PFSK-1 (cell line): ENCODE data around the gene CENPS.

Experiments used
- FOXP2 ChIP-seq: optimal IDR thresholded peaks from 2 replicates; pipeline ENCODE3; 2011; ENCODE audit warnings: borderline replicate concordance, control low read depth, inconsistent platforms; ENCODE audit not compliant: insufficient read depth; ENCODE audit errors: extremely low read length, extremely low read depth
- POLR2AphosphoS5 ChIP-seq: IDR thresholded peaks from 2 replicates; pipeline ENCODE4 v1.6.1; 2012; ENCODE audit warnings: low read depth, mild to moderate bottlenecking, control low read depth, low read length, moderate library complexity
- SIN3A ChIP-seq: IDR thresholded peaks from 2 replicates; pipeline ENCODE4 v1.6.1; 2012; ENCODE audit warnings: mild to moderate bottlenecking, low read length, moderate library complexity, borderline replicate concordance; ENCODE audit not compliant: insufficient read depth
- TAF1 ChIP-seq: IDR thresholded peaks from 2 replicates; pipeline ENCODE4 v1.6.1; 2012; ENCODE audit warnings: low read length, control low read depth, borderline replicate concordance; ENCODE audit not compliant: insufficient read depth
- TF ChIP-seq, protein P1 (sequence below), 2 experiments: IDR thresholded peaks; 2 replicates each; pipeline versions ENCODE4 v1.6.1 to v1.8.0; 2011 to 2012; ENCODE audit warnings: low read depth in 2 of 2, low read length in 2 of 2, control low read depth in 1 of 2, inconsistent platforms in 1 of 2, mild to moderate bottlenecking in 1 of 2, moderate library complexity in 1 of 2; ENCODE audit not compliant: insufficient read depth in 1 of 2

The CENPS gene

DNA sequence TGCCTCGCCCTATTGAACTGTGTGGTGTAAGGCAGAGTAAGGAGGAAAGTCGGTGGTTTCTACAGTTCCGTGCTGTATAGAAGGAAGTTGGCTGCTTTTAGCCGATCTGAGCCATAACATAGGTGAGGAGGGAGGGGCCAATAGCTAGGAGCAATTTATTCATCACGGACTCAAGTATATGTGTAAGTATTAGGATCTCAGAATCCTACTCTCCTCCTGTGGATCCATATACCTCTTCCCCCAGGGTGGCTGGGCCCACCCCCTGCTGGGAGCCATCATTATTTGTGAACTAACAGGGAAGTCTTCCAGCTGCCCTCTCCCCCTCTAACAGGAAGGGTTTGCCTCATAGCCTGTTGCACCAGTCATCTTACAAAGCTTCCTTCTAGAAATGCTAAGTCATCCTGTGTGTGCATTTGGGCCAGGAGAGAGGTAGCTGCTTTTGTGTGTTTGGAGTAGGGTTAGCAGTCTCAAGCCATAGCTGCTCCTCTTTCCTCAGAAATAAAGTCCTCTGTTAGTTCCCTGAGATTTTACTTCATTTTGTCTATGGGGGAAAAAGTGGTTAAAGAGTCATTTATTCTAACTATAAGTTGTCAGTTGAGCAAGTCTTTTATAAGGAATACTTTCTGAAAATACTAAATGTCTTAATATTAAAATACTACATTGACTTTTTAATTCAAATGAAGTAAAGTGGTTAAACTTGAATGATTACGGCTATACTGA is 14.9 kb upstream of the CENPS start:
- TF ChIP-seq FOXP2 (no peak), POLR2AphosphoS5 (no peak), SIN3A (no peak), TAF1 (no peak)
- TF ChIP-seq, protein P1, sequence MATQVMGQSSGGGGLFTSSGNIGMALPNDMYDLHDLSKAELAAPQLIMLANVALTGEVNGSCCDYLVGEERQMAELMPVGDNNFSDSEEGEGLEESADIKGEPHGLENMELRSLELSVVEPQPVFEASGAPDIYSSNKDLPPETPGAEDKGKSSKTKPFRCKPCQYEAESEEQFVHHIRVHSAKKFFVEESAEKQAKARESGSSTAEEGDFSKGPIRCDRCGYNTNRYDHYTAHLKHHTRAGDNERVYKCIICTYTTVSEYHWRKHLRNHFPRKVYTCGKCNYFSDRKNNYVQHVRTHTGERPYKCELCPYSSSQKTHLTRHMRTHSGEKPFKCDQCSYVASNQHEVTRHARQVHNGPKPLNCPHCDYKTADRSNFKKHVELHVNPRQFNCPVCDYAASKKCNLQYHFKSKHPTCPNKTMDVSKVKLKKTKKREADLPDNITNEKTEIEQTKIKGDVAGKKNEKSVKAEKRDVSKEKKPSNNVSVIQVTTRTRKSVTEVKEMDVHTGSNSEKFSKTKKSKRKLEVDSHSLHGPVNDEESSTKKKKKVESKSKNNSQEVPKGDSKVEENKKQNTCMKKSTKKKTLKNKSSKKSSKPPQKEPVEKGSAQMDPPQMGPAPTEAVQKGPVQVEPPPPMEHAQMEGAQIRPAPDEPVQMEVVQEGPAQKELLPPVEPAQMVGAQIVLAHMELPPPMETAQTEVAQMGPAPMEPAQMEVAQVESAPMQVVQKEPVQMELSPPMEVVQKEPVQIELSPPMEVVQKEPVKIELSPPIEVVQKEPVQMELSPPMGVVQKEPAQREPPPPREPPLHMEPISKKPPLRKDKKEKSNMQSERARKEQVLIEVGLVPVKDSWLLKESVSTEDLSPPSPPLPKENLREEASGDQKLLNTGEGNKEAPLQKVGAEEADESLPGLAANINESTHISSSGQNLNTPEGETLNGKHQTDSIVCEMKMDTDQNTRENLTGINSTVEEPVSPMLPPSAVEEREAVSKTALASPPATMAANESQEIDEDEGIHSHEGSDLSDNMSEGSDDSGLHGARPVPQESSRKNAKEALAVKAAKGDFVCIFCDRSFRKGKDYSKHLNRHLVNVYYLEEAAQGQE (IDR thresholded peaks at IDR 0.05; ENCODE audit: insufficient read depth in 1 of 2, low read depth in 2 of 2, low read length in 2 of 2), result no peak

DNA sequence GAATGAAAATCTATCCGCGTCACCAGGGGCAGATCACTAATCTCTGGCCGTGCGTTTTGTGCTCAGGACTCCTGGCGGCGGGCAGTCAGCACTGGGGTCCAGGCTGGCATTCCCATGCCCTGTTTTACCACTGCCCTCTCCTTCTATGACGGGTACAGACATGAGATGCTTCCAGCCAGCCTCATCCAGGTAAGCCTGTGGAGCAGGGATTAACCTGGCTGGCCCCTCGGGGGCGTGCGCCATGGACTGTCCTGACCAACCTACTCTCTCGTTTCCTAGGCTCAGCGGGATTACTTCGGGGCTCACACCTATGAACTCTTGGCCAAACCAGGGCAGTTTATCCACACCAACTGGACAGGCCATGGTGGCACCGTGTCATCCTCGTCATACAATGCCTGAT is 10.9 kb upstream of the CENPS start:
- TF ChIP-seq POLR2AphosphoS5 (no peak), FOXP2 (no peak), SIN3A (no peak), TAF1 (no peak)
- TF ChIP-seq, protein P1 (IDR thresholded peaks at IDR 0.05; ENCODE audit: insufficient read depth in 1 of 2, low read depth in 2 of 2, low read length in 2 of 2), result no peak

DNA sequence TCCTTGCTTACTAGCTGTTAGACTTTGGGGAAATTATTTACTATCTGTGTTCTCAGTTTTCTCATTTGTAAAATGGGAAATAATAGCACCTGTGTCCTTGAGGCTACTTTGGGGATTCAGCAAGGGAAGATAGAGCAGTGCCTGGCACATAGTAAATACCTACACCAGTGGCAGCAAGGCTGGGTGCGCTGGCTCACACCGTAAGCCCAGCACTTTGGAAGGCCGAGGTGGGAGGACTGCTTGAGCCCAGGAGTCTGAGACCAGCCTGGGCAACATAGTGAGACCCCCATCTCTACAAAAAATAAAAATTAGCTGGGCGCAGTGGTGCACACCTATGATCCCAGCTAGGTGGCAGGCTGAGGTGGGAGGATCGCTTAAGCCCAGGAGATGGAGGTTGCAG is 8.6 kb upstream of the CENPS start:
- TF ChIP-seq SIN3A (no peak), TAF1 (no peak), POLR2AphosphoS5 (no peak), FOXP2 (no peak)
- TF ChIP-seq, protein P1 (IDR thresholded peaks at IDR 0.05; ENCODE audit: insufficient read depth in 1 of 2, low read depth in 2 of 2, low read length in 2 of 2), result no peak

DNA sequence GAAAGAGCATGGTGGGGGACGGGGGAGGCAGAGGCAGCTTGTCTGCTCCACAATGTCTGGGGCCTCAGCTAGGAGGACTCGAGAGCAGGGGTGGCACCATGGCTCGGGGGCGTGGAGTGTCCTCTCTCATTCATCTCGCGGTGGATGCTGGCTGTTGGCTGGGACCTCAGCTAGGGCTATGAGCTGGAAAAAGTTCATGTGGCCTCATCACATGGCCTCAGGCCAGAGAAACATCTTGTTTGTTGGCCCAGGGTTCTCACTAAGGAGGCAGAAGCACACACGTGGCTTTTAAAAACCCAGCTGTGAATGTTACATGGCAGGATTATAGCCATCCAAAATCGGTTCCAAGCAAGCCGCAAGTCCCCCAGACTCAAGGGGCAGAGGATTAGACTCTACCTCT is 6.2 kb upstream of the CENPS start:
- TF ChIP-seq, protein P1 (IDR thresholded peaks at IDR 0.05; ENCODE audit: insufficient read depth in 1 of 2, low read depth in 2 of 2, low read length in 2 of 2), result no peak
- no peak for TF ChIP-seq SIN3A
- no peak for TF ChIP-seq POLR2AphosphoS5
- TF ChIP-seq FOXP2, result no peak
- no peak for TF ChIP-seq TAF1

DNA sequence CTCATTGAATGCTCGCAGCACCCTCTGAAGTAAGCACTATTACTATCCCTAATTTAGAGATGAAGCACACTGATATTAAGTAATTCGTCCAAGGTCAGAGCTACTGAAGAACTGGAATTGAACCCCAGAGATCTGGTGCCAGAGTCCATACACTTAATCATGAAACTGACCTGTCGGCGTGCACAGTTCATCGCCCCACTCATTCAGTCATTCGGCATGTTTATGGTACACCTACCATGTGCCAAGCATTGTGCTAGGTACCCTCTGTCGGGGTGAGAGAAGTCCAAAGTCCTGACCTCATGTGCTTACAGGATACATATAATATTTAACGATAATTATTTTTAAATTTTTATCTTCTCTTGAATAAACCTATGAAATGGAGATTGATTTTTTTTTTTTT is 5.6 kb upstream of the CENPS start:
- TF ChIP-seq, protein P1 (IDR thresholded peaks at IDR 0.05; ENCODE audit: insufficient read depth in 1 of 2, low read depth in 2 of 2, low read length in 2 of 2), result no peak
- no peak for TF ChIP-seq TAF1
- TF ChIP-seq SIN3A, result no peak
- TF ChIP-seq FOXP2, result no peak
- no peak for TF ChIP-seq POLR2AphosphoS5
